HL-60 (cell line): ENCODE measurements around the gene HORMAD2.

Experiments used
- CTCF ChIP-seq: IDR thresholded peaks from one replicate; pipeline ENCODE4 v1.5.1; 2011; ENCODE audit warnings: low read length, control low read depth, inconsistent platforms; ENCODE audit not compliant: insufficient read depth
- POLR2AphosphoS5 ChIP-seq: IDR thresholded peaks from 2 replicates; pipeline ENCODE4 v1.6.1; 2012; ENCODE audit warnings: low read depth
- REST ChIP-seq: IDR thresholded peaks from 2 replicates; pipeline ENCODE4 v1.6.1; 2012; ENCODE audit warnings: low read depth; ENCODE audit not compliant: insufficient replicate concordance

DNA sequence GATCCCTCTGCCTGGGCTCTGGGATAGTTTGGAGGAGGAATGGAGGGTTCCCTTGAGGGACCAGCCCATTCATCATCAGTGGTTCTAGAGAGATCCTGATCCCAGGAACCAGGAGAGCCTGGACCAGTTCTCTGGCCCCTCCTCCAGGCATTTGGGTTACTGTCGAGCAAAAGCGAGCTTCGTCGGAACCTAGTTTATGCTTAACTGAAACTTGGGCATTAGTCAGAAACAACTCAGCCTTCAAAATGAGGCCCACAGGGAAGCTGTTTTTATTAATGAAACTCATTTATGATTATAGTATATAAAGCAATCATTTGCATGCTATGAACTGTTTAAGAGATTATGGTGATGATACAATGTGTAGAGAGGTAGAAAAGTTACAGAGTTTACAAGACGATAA, 104.9 kb downstream of the HORMAD2 start:
- TF ChIP-seq CTCF, result no peak
- TF ChIP-seq REST, result no peak
- no peak for TF ChIP-seq POLR2AphosphoS5
